Measurements from ENCODE around the gene SCAF1. TPM values are rescaled to one million over a fixed set of nuclear protein-coding genes. Genes with fewer than 3 reads are reported as not detected.

SCAF1 gene
- 10 to 100 TPM; 71.7 to 76.5 TPM for total RNA-seq

- POLR2A ChIA-PET, result no interaction called here
- CTCF ChIA-PET, result interaction anchor here (0.8 to 2.2 kb wide), 3 partner anchors 31 to 118 kb away, joined by 3 to 8 read pairs (median 6); partner anchors contain the start of gene PRR12
These were observed at the start of gene SCAF1 for GRCh38 chr19:49641688-49642491. Gene SCAF1, plus strand, starts transcription at chr19:49642209. Its CDS starts 2,818 bp downstream, at chr19:49645027.

- POLR2A ChIA-PET, result interaction anchor here (1.1 to 2.0 kb wide), 4 partner anchors 9 to 100 kb away, joined by 3 to 6 read pairs (median 4); partner anchors contain the start of gene RRAS
- CTCF ChIA-PET, result interaction anchor here (0.6 to 1.0 kb wide), 4 partner anchors 16 to 72 kb away, joined by 3 to 6 read pairs (median 4); no protein-coding TSS in a partner anchor
These were observed 49.4 kb upstream of the SCAF1 start for GRCh38 chr19:49592486-49593232.

DNA sequence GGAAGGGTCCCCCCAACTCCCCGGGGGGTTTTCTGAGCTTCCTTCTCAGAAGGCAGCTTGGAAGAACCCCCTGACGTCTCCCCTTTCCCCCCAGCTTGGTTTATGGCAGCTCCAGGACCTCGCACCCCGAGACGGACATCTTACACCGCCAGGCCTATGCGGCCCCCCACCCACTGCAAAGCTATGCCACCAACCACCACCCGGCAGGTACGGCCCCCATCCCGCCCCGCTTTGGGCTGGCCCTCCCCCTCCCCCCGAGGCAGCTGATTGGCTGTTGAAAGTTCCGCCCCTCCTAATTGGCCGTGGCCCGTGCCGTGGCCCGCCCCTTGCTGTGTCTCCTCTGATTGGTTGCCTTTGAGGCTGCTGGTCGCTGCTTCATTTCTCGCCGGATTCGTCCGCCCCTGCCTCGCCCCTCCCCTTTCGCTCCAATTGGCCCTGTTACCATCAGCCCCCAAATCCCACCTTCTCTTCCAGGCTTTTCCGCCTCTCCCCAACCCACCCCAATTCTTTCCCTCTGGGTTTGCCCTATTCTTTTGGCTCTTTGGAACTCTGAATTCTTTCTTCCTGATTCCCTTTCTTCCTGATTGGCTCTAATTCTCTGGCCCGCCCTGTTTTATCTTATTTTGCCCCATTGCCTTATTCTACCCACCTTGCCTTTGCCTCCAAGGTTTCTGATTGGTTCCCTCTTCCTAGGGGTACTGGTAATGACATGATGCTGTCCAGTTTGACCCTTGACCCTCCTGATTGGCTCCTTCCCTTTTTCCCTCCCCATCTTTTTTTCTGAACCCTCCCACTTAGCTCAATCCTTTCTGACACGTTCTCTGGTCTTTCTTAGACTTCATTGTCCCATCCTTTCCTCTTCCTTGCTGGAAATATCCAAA lies 48.5 kb upstream of the SCAF1 start:
- ChIA-PET CTCF (interaction anchor here (0.5 to 1.0 kb wide), 5 partner anchors 15 to 85 kb away, joined by 3 to 6 read pairs (median 3); no protein-coding TSS in a partner anchor), POLR2A (interaction anchor here (1.1 to 2.0 kb wide), 3 partner anchors 9 to 47 kb away, joined by 3 to 6 read pairs (median 4); partner anchors contain the start of genes NOSIP and RRAS)

- POLR2A ChIA-PET, result interaction anchor here (0.6 to 2.0 kb wide), 4 partner anchors 8 to 121 kb away, joined by 3 to 6 read pairs (median 5); partner anchors contain the start of genes NOSIP and RRAS
- CTCF ChIA-PET, result no interaction called here
These were observed 47.6 kb upstream of the SCAF1 start for GRCh38 chr19:49594157-49594992.

- CTCF ChIA-PET, result no interaction called here
These were observed 46.8 kb upstream of the SCAF1 start for GRCh38 chr19:49594993-49595818.

GRCh38 chr19:49595819-49596404 lies 46.1 kb upstream of the SCAF1 start:
- CTCF ChIA-PET, result no interaction called here
- POLR2A ChIA-PET, result no interaction called here

More at GRCh38 chr19:49594993-49595818, 46.8 kb upstream of the SCAF1 start:
- POLR2A ChIA-PET, result no interaction called here

DNA sequence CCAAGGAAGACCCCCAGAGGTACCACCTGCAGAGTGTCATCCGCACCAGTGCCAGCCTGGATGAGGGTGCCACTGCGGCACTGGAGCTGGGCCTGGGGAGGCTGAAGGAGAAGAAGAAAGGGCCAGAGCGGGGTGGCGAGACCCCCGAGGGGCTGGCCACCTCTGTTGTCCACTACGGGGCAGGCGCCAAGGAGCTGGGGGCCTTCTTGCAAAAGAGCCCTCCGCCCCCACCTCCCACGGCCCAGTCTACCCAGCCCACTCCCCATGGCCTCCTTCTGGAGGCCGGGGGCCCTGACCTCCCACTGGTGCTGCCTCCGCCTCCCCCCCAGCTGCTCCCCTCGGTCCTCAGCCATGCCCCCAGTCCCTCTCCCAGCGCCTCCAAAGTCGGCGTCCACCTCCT lies 45.6 kb upstream of the SCAF1 start:
- ChIA-PET CTCF (no interaction called here), POLR2A (no interaction called here)

DNA sequence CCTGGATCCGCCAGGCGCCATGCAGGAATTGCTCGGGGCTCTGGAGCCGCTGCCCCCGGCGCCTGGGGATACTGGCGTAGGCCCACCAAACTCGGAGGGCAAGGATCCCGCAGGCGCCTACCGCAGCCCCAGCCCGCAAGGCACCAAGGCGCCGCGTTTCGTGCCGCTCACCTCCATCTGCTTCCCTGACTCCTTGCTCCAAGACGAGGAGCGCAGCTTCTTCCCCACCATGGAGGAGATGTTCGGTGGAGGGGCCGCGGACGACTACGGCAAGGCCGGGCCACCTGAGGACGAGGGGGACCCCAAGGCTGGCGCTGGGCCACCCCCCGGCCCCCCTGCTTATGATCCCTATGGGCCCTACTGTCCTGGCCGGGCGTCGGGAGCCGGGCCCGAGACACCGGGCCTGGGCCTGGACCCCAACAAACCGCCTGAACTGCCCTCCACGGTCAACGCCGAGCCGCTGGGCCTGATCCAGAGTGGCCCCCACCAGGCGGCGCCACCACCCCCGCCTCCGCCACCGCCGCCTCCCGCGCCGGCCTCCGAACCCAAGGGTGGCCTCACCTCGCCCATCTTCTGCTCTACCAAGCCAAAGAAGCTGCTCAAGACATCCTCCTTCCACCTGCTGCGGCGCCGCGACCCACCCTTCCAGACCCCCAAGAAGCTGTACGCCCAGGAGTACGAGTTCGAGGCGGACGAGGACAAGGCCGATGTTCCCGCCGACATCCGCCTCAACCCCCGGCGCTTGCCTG lies 44.9 kb upstream of the SCAF1 start:
- CTCF ChIA-PET, result no interaction called here
- POLR2A ChIA-PET, result no interaction called here

DNA sequence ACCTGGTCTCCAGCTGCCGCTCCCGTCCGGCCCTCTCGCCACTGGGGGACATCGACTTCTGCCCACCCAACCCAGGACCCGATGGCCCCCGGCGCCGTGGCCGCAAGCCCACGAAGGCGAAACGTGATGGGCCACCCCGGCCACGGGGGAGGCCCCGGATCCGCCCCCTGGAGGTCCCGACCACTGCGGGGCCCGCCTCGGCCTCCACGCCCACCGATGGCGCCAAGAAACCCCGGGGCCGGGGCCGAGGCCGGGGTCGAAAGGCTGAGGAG lies 44.4 kb upstream of the SCAF1 start:
- CTCF ChIA-PET, result no interaction called here
- POLR2A ChIA-PET, result no interaction called here

DNA sequence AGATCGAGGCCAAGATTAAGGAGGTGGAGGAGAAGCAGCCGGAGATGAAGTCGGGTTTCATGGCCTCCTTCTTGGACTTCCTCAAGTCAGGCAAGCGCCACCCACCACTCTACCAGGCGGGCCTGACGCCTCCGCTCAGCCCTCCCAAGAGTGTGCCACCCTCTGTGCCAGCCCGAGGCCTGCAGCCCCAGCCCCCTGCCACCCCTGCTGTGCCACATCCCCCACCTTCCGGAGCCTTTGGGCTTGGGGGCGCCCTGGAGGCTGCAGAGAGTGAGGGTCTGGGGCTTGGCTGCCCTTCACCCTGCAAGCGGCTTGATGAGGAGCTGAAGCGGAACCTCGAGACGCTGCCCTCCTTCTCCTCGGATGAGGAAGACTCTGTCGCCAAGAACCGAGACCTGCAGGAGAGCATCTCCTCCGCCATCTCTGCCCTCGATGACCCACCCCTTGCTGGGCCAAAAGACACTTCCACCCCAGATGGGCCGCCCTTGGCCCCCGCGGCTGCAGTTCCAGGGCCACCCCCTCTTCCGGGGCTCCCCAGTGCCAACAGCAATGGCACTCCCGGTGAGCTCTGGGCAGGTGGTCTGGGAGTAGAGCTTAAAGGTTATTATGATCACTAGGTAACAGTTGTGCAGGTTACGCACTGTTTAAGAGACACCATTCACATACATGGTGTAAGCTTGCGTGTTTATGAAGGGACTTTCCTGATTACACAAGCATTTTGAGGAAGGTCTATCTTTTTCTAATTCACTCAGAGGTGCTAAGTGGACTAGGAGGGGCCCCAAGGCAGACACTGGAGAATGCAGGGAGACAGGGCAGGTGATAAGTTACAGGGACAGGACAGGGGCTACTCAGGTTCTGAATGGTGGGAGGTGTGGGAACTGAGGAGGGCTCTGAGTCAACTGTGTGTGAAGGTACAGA lies 42.4 kb upstream of the SCAF1 start:
- ChIA-PET CTCF (no interaction called here), POLR2A (no interaction called here)

GRCh38 chr19:49601482-49602038 lies 40.4 kb upstream of the SCAF1 start:
- ChIA-PET POLR2A (interaction anchor here (1.0 kb wide), 1 partner anchor 8 kb away, joined by 4 read pairs; no protein-coding TSS in a partner anchor), CTCF (no interaction called here)

- ChIA-PET CTCF (no interaction called here), POLR2A (interaction anchor here (0.5 kb wide), 1 partner anchor 250 kb away, joined by 4 read pairs; no protein-coding TSS in a partner anchor)
These were observed 39.2 kb upstream of the SCAF1 start for GRCh38 chr19:49602806-49603205.

GRCh38 chr19:49605605-49606004 lies 36.4 kb upstream of the SCAF1 start:
- CTCF ChIA-PET, result no interaction called here
- POLR2A ChIA-PET, result no interaction called here

- CTCF ChIA-PET, result interaction anchor here (0.6 kb wide), 1 partner anchor 37 kb away, joined by 3 read pairs; no protein-coding TSS in a partner anchor
- POLR2A ChIA-PET, result no interaction called here
These were observed 32.4 kb upstream of the SCAF1 start for GRCh38 chr19:49609499-49610092.

GRCh38 chr19:49613374-49613773 lies 28.6 kb upstream of the SCAF1 start:
- CTCF ChIA-PET, result interaction anchor here (0.7 kb wide), 1 partner anchor 23 kb away, joined by 3 read pairs; no protein-coding TSS in a partner anchor
- POLR2A ChIA-PET, result no interaction called here

All from activated CD8-positive, alpha-beta memory T cell treated with anti-CD3 and anti-CD28 coated beads for 36 hours (primary cell).